CD4-positive, alpha-beta T cell treated with Interleukin-17A for 1 hour (primary cell): Measurements from ENCODE around the gene CACNB1.

Experiments
- DNase-seq: peaks from one replicate; pipeline ENCODE4 v3.0.0-alpha.2; 2020

CACNB1 gene

GRCh38 chr17:39200070-39200879 is 2.8 kb upstream of the CACNB1 start, which contains the start of gene RPL19:
RPL19 (plus strand) TSS chr17:39200283; CDS start chr17:39200345, 62 bp downstream.
- DNase-seq, result no peak

GRCh38 chr17:39199820-39200069 is 2.3 kb upstream of the CACNB1 start:
- DNase-seq, result peak; percentile 94

- no peak for DNase-seq
Observed at GRCh38 chr17:39198186-39198566, 707 bp upstream of the CACNB1 start.

GRCh38 chr17:39196808-39197291 is 619 bp downstream of the CACNB1 start:
- DNase-seq, result peak; percentile 32

- DNase-seq, result no peak
Observed at GRCh38 chr17:39196241-39196807, 1.1 kb downstream of the CACNB1 start.

GRCh38 chr17:39195568-39196160 is 1.8 kb downstream of the CACNB1 start:
- DNase-seq, result peak; percentile 50

GRCh38 chr17:39194985-39195524 is 2.4 kb downstream of the CACNB1 start:
- DNase-seq, result no peak

GRCh38 chr17:39194089-39194984 is 3.1 kb downstream of the CACNB1 start:
- no peak for DNase-seq

GRCh38 chr17:39193346-39193745 is 4.1 kb downstream of the CACNB1 start:
- DNase-seq, result no peak

- DNase-seq, result no peak
Observed at GRCh38 chr17:39192901-39193300, 4.6 kb downstream of the CACNB1 start.

- DNase-seq, result no peak
Observed at GRCh38 chr17:39191750-39192510, 5.5 kb downstream of the CACNB1 start.

- no peak for DNase-seq
Observed at GRCh38 chr17:39187152-39187830, 10.2 kb downstream of the CACNB1 start.

- no peak for DNase-seq
Observed at GRCh38 chr17:39186481-39187002, 10.9 kb downstream of the CACNB1 start.

GRCh38 chr17:39183720-39184119 is 13.7 kb downstream of the CACNB1 start:
- DNase-seq, result no peak

- no peak for DNase-seq
Observed at GRCh38 chr17:39183045-39183444, 14.4 kb downstream of the CACNB1 start.

- DNase-seq, result no peak
Observed at GRCh38 chr17:39181303-39181702, 16.2 kb downstream of the CACNB1 start.

GRCh38 chr17:39178536-39178935 is 18.9 kb downstream of the CACNB1 start:
- no peak for DNase-seq

GRCh38 chr17:39177256-39177655 is 20.2 kb downstream of the CACNB1 start:
- DNase-seq, result no peak

- DNase-seq, result no peak
Observed at GRCh38 chr17:39175695-39176093, 21.8 kb downstream of the CACNB1 start.

- DNase-seq, result peak; percentile 80
Observed at GRCh38 chr17:39174920-39175694, 22.4 kb downstream of the CACNB1 start.
